DND-41 (cell line): ENCODE measurements around the gene CHMP1B.

Source experiments
- CTCF ChIP-seq: IDR thresholded peaks from 2 replicates; pipeline ENCODE4 v1.5.1; 2012; ENCODE audit warnings: borderline replicate concordance, low read length, moderate library complexity, mild to moderate bottlenecking; ENCODE audit not compliant: poor library complexity, severe bottlenecking; ENCODE audit errors: extremely low read depth
- EZH2 ChIP-seq: IDR thresholded peaks from 3 replicates; pipeline ENCODE4 v1.6.1; 2012; ENCODE audit warnings: borderline replicate concordance, low read depth, mild to moderate bottlenecking, moderate library complexity, low read length, inconsistent platforms; ENCODE audit not compliant: severe bottlenecking

GRCh38 chr18:11809895-11810294 is 41.3 kb upstream of the CHMP1B start:
- TF ChIP-seq CTCF (no peak), EZH2 (no peak)
